Measurements from ENCODE around the gene LRIG1.

Gene LRIG1

GRCh38 chr3:66414846-66415245 is 86.0 kb downstream of the LRIG1 start:
- ATAC-seq, result no peak
- TF ChIP-seq CREB5 (CRISPR knock-in tag; IDR thresholded peaks at IDR 0.05; ENCODE audit: low read depth), result no peak
- TF ChIP-seq CSDC2 (CRISPR knock-in tag; IDR thresholded peaks at IDR 0.05), result no peak
- no peak for TF ChIP-seq ESRRG (CRISPR knock-in tag; IDR thresholded peaks at IDR 0.05)
- TF ChIP-seq ARNTL (CRISPR knock-in tag; IDR thresholded peaks at IDR 0.05; ENCODE audit: borderline replicate concordance, low read depth), result no peak
- TF ChIP-seq CSRNP3 (CRISPR knock-in tag; IDR thresholded peaks at IDR 0.05), result no peak
- TF ChIP-seq SNAI2 (CRISPR knock-in tag; IDR thresholded peaks at IDR 0.05), result no peak
- TF ChIP-seq ISL1 (CRISPR knock-in tag; IDR thresholded peaks at IDR 0.05), result no peak
- no peak for TF ChIP-seq PPARA (CRISPR knock-in tag; IDR thresholded peaks at IDR 0.05; ENCODE audit: borderline replicate concordance)
- no peak for TF ChIP-seq POU6F1 (CRISPR knock-in tag; IDR thresholded peaks at IDR 0.05; ENCODE audit: borderline replicate concordance, low read depth)
- no peak for TF ChIP-seq GLIS3 (CRISPR knock-in tag; IDR thresholded peaks at IDR 0.05)
- no peak for TF ChIP-seq OSR1 (CRISPR knock-in tag; IDR thresholded peaks at IDR 0.05)
- no peak for TF ChIP-seq ZNF565 (CRISPR knock-in tag; conservative IDR thresholded peaks at IDR 0.05; ENCODE audit: low read depth)
- no peak for TF ChIP-seq BACH2 (CRISPR knock-in tag; IDR thresholded peaks at IDR 0.05; ENCODE audit: borderline replicate concordance)
- no peak for TF ChIP-seq ZFP30 (CRISPR knock-in tag; IDR thresholded peaks at IDR 0.05)
- no peak for TF ChIP-seq PATZ1 (CRISPR knock-in tag; IDR thresholded peaks at IDR 0.05; ENCODE audit: borderline replicate concordance)
- no peak for TF ChIP-seq ZC3H10 (CRISPR knock-in tag; IDR thresholded peaks at IDR 0.05)

GRCh38 chr3:66413151-66413751 is 87.6 kb downstream of the LRIG1 start:
- TF ChIP-seq ZFP3 (CRISPR knock-in tag; IDR thresholded peaks at IDR 0.05), result no peak
- TF ChIP-seq OSR1 (CRISPR knock-in tag; IDR thresholded peaks at IDR 0.05), result no peak
- TF ChIP-seq TOX (CRISPR knock-in tag; IDR thresholded peaks at IDR 0.05; ENCODE audit: borderline replicate concordance), result no peak
- ATAC-seq, result peak; percentile 60

- no peak for ATAC-seq
- TF ChIP-seq CSDC2 (CRISPR knock-in tag; IDR thresholded peaks at IDR 0.05) (no peak), ARNTL (CRISPR knock-in tag; IDR thresholded peaks at IDR 0.05; ENCODE audit: borderline replicate concordance, low read depth) (no peak), CREB5 (CRISPR knock-in tag; IDR thresholded peaks at IDR 0.05; ENCODE audit: low read depth) (no peak), CSRNP3 (CRISPR knock-in tag; IDR thresholded peaks at IDR 0.05) (no peak), PPARA (CRISPR knock-in tag; IDR thresholded peaks at IDR 0.05; ENCODE audit: borderline replicate concordance) (no peak), ZC3H10 (CRISPR knock-in tag; IDR thresholded peaks at IDR 0.05) (no peak), OSR1 (CRISPR knock-in tag; IDR thresholded peaks at IDR 0.05) (no peak), ISL1 (CRISPR knock-in tag; IDR thresholded peaks at IDR 0.05) (no peak), TOX (CRISPR knock-in tag; IDR thresholded peaks at IDR 0.05; ENCODE audit: borderline replicate concordance) (no peak), ESRRG (CRISPR knock-in tag; IDR thresholded peaks at IDR 0.05) (no peak), TSHZ2 (CRISPR knock-in tag; IDR thresholded peaks at IDR 0.05) (no peak), RARB (CRISPR knock-in tag; IDR thresholded peaks at IDR 0.05) (no peak), BACH2 (CRISPR knock-in tag; IDR thresholded peaks at IDR 0.05; ENCODE audit: borderline replicate concordance) (no peak), ZNF8 (CRISPR knock-in tag; IDR thresholded peaks at IDR 0.05) (no peak)
Observed at GRCh38 chr3:66411961-66412887, 88.6 kb downstream of the LRIG1 start.
